ENCODE measurements around the gene NID1. TPM values are rescaled to one million over a fixed set of nuclear protein-coding genes. Genes with fewer than 3 reads are reported as not detected.
A peak's percentile ranks its signal among the peaks of the same experiment; 100 is the strongest.
"Not testable (repeated sequence)": the region's sequence is repeated elsewhere in the genome, so short reads cannot be mapped to it uniquely, and the experiment has no call there.

Gene NID1
- total RNA-seq, 1 donor from 2014 or later: 0.65 TPM

- Mint-ChIP-seq H3K4me1 (ENCODE audit: low read depth) (peaks cover 61% of the 10 kb centered on the region), H3K27ac (no peak overlapping the region)
Measured at GRCh38 chr1:235935235-235936225, 129.4 kb downstream of the NID1 start.

DNA sequence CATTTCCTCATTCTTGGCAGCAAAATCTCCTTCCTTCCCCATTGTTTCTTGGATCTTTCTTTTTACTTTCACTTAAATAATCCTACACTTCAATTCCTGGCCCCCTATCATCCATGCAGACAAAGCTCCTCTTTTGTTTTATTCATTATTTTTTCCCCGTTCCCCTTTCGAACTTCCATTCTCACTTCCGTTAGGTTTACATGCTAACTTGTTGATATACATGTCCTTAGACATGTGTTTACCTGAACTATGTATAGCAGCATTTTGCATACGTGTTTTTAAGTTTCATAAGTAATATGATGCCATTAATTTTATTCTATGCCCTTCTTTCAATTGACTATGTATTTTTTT is 131.1 kb downstream of the NID1 start:
- H3K27me3 Mint-ChIP-seq (ENCODE audit: insufficient read depth): peaks cover 5% of the 10 kb centered on the region
- no peak overlapping the region for H3K4me3 Mint-ChIP-seq
- intact Hi-C loops (cut with micrococcal nuclease): no loop called here
- peak overlapping the region; percentile 2 for H3K27ac Mint-ChIP-seq
- no peak for DNase-seq (ENCODE audit: low spot score)
- H3K36me3 Mint-ChIP-seq (ENCODE audit: low read depth): peaks cover 3% of the 10 kb centered on the region
- peaks cover 47% of the 10 kb centered on the region for H3K4me1 Mint-ChIP-seq (ENCODE audit: low read depth)
- no peaks in the 10 kb centered on the region for H3K9me3 Mint-ChIP-seq

More at GRCh38 chr1:235935235-235936225, 129.4 kb downstream of the NID1 start:
- peaks cover 6% of the 10 kb centered on the region for H3K27me3 Mint-ChIP-seq (ENCODE audit: insufficient read depth)
- no peak for DNase-seq (ENCODE audit: low spot score)
- H3K36me3 Mint-ChIP-seq (ENCODE audit: low read depth): peaks cover 3% of the 10 kb centered on the region
- no peak overlapping the region for H3K4me3 Mint-ChIP-seq
- intact Hi-C loops (cut with micrococcal nuclease): no loop called here
- H3K9me3 Mint-ChIP-seq: peaks cover 7% of the 10 kb centered on the region

DNA sequence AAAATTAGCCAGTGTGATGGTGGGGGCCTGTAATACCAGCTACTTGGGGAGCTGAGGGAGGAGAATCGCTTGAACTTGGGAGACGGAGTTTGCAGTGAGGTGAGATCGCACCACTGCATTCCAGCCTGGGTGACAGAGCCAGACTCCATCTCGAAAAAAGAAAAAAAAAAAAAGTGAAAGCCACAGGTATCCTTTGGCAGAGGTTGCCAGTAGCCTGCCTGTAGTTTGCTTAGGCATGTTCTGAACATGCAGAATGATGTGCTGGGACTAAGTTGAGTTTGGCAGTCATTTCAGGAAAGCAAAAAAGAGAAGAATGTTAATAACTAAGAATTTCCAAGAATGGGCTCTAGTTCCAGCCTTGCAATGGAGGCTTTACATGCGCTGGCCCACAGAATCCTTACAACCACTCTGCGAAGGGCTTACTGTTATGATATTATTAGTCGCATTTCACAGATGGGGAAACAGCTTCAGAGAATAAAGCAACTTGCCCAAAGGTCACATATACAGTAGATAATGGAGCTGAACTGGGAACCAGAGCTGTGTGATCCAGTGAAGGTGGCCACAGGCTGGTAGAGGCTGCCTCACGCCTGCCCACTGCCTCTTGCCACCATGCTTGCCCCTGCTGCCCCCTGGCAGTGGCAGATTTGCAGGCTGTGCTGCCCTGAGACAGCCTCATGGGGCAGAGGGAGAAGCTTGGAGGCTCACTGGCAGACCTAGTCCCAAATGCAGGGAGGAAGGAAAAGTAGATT is 131.7 kb downstream of the NID1 start:
- no peak overlapping the region for H3K27ac Mint-ChIP-seq
- H3K36me3 Mint-ChIP-seq (ENCODE audit: low read depth): peaks cover 3% of the 10 kb centered on the region
- intact Hi-C loops (cut with micrococcal nuclease): no loop called here
- H3K9me3 Mint-ChIP-seq: no peaks in the 10 kb centered on the region
- H3K4me1 Mint-ChIP-seq (ENCODE audit: low read depth): peaks cover 42% of the 10 kb centered on the region
- DNase-seq (ENCODE audit: low spot score): no peak
- H3K4me3 Mint-ChIP-seq: no peak overlapping the region
- peaks cover 5% of the 10 kb centered on the region for H3K27me3 Mint-ChIP-seq (ENCODE audit: insufficient read depth)

DNA sequence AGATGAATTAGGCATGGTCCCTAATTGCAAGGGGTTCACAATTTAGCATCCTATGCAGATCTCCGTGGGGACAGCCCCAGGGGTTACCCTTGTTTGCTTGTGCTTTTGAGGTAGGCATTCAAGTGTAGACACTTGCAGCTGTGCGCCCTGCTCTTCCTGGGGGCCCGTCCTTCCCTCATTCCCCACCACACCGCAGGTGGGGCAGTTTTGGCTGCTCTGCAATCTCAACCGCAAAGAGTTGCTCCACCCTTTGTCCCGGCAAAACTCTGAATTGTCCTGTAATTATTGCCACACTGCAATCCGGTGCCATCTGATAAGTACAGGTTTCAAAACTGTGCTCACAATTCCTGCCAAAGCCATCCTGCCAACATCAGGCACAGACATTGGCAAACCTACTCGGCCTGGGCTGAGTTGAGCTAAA is 132.8 kb downstream of the NID1 start:
- intact Hi-C loops (cut with micrococcal nuclease): no loop called here
- Mint-ChIP-seq H3K4me3 (no peak overlapping the region), H3K27me3 (ENCODE audit: insufficient read depth) (peaks cover 5% of the 10 kb centered on the region), H3K27ac (no peak overlapping the region), H3K4me1 (ENCODE audit: low read depth) (peaks cover 35% of the 10 kb centered on the region), H3K36me3 (ENCODE audit: low read depth) (peaks cover 3% of the 10 kb centered on the region), H3K9me3 (no peaks in the 10 kb centered on the region)
- no peak for DNase-seq (ENCODE audit: low spot score)

DNA sequence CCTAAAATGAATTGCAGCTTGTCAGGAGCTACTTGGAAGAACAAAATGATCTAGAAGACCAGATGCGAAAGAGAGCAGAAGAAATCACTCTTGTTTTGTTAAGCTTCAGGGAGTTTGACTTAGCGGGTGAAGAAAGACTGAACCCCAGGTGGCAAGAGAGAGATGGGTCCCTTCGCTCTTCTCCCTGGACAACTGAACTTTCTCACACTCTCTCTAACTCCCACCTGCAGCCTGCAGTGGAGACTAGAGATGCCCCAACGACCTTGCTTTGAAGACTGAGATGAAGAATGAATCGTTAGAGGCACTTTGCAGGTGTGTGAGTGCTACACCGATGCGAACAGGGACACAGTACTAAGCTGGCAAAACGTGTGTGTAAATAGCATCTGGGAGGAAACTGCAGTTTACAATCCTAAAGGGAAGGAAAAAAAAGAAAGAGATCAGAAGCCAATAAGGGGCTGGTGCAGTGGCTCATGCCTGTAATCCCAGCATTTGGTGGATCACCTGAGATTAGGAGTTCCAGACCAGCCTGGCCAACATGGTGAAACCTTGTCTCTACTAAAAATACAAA is 133.6 kb downstream of the NID1 start:
- Mint-ChIP-seq H3K36me3 (ENCODE audit: low read depth) (peaks cover 3% of the 10 kb centered on the region), H3K9me3 (no peaks in the 10 kb centered on the region), H3K4me3 (no peak overlapping the region), H3K27me3 (ENCODE audit: insufficient read depth) (peaks cover 5% of the 10 kb centered on the region), H3K4me1 (ENCODE audit: low read depth) (peaks cover 30% of the 10 kb centered on the region), H3K27ac (no peak overlapping the region)
- intact Hi-C loops (cut with micrococcal nuclease): no loop called here
- no peak for DNase-seq (ENCODE audit: low spot score)

DNA sequence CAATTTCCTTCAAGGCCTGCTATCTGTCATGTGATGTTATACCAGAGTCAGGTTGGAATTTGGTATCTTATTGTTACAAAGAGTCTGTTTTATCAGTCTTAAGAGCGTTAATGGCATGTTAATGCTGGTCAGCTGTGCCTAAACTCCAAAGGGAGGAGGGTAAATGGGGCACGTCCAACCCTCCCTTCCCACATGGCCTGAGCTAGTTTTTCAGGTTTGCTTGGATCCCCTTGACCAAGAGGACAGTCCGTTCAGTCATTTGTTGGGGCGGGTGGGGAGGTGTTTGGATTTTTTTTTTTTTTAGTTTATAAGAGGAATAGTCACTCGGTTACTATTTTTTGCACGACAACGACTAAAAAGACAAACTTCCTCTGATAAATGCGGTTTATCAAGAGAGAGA is 134.3 kb downstream of the NID1 start:
- Mint-ChIP-seq H3K36me3 (ENCODE audit: low read depth) (peaks cover 3% of the 10 kb centered on the region), H3K27me3 (ENCODE audit: insufficient read depth) (peaks cover 5% of the 10 kb centered on the region), H3K9me3 (no peaks in the 10 kb centered on the region), H3K27ac (no peak overlapping the region), H3K4me3 (no peak overlapping the region), H3K4me1 (ENCODE audit: low read depth) (peaks cover 23% of the 10 kb centered on the region)
- intact Hi-C loops (cut with micrococcal nuclease): no loop called here
- DNase-seq (ENCODE audit: low spot score): no peak

- H3K36me3 Mint-ChIP-seq (ENCODE audit: low read depth): peaks cover 3% of the 10 kb centered on the region
- intact Hi-C loops (cut with micrococcal nuclease): no loop called here
Measured at GRCh38 chr1:235929216-235929615, 135.7 kb downstream of the NID1 start.

GRCh38 chr1:235928197-235928596 is 136.7 kb downstream of the NID1 start:
- Mint-ChIP-seq H3K4me1 (ENCODE audit: low read depth) (peaks cover 21% of the 10 kb centered on the region), H3K9me3 (no peaks in the 10 kb centered on the region), H3K27me3 (ENCODE audit: insufficient read depth) (peaks cover 5% of the 10 kb centered on the region), H3K4me3 (no peak overlapping the region), H3K36me3 (ENCODE audit: low read depth) (peaks cover 3% of the 10 kb centered on the region), H3K27ac (no peak overlapping the region)
- no peak for DNase-seq (ENCODE audit: low spot score)
- intact Hi-C loops (cut with micrococcal nuclease): no loop called here

More at GRCh38 chr1:235929216-235929615, 135.7 kb downstream of the NID1 start:
- H3K27me3 Mint-ChIP-seq (ENCODE audit: insufficient read depth): peaks cover 5% of the 10 kb centered on the region
- no peak for DNase-seq (ENCODE audit: low spot score)
- H3K9me3 Mint-ChIP-seq: no peaks in the 10 kb centered on the region
- H3K4me1 Mint-ChIP-seq (ENCODE audit: low read depth): peaks cover 19% of the 10 kb centered on the region
- no peak overlapping the region for H3K4me3 Mint-ChIP-seq
- H3K27ac Mint-ChIP-seq: no peak overlapping the region

DNA sequence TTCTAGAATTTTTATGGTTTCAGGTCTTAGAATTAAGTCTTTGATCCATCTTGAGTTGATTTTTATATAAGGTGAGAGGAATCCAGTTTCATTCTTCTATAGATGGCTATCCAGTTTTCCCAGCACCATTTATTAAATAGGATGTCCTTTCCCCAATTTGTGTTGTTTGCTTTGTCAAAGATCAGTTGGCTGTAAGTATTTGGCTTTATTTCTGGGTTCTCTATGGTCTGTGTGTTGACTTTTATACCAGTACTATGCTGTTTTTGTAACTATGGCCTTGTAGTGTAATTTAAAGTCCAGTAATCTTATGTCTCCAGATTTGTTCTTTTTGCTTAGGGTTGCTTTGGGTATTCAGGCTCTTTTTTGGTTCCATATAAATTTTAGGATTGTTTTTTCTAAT is 137.3 kb downstream of the NID1 start:
- H3K4me3 Mint-ChIP-seq; H3K27ac Mint-ChIP-seq; H3K27me3 Mint-ChIP-seq (ENCODE audit: insufficient read depth); intact Hi-C loops (cut with micrococcal nuclease); H3K9me3 Mint-ChIP-seq; DNase-seq (ENCODE audit: low spot score); H3K36me3 Mint-ChIP-seq (ENCODE audit: low read depth): not testable (repeated sequence)
- H3K4me1 Mint-ChIP-seq (ENCODE audit: low read depth): peaks cover 26% of the 10 kb centered on the region

Other genes starting within 250 kb of the NID1 start
- 144 and 145 TPM in 2 replicates for gene LYST, start 198.2 kb downstream of the NID1 start, total RNA-seq
- 9.2 and 10.5 TPM in 2 replicates for gene GPR137B, start 77.4 kb upstream of the NID1 start, total RNA-seq
- 2.1 and 2.4 TPM in 2 replicates for gene ERO1B, start 216.9 kb upstream of the NID1 start, total RNA-seq